Spleen (tissue), 11 donors: Measurements from ENCODE around the gene BRD4. TPM values are rescaled to one million over a fixed set of nuclear protein-coding genes. Genes with fewer than 3 reads are reported as not detected.
A peak's percentile ranks its signal among the peaks of the same experiment; 100 is the strongest.

Source experiments
- DNase-seq: peaks from one replicate; pipeline ENCODE4 v3.0.0-alpha.2; 2020
- H3K27ac ChIP-seq, 8 donors: fragments of 200-600 bp; sonication (generic) in 7 of 8; 1 replicate in 4 of 8; 2 replicates in 4 of 8; pipeline versions ENCODE4 v1.5.0 to v1.8.0; 2016 to 2021; ENCODE audit warnings: inconsistent platforms in 4 of 8, mild to moderate bottlenecking in 4 of 8, moderate library complexity in 1 of 8
- H3K27me3 ChIP-seq, 7 donors: fragments of 200-600 bp; sonication (generic) in 6 of 7; replicated peaks in 1 of 7; 1 replicate in 4 of 7; 2 replicates in 3 of 7; pipeline versions ENCODE4 v1.5.0 to v1.8.0; 2016 to 2021; ENCODE audit warnings: inconsistent platforms in 3 of 7, mild to moderate bottlenecking in 1 of 7
- H3K36me3 ChIP-seq, 6 donors: fragments of 200-600 bp; sonication (generic) in 5 of 6; 1 replicate in 4 of 6; 2 replicates in 2 of 6; pipeline versions ENCODE4 v1.5.0 to v1.8.0; 2016 to 2021; ENCODE audit warnings: inconsistent platforms in 2 of 6
- H3K4me1 ChIP-seq, 6 donors: fragments of 200-600 bp; sonication (generic) in 5 of 6; 1 replicate in 3 of 6; 2 replicates in 3 of 6; pipeline versions ENCODE4 v1.5.0 to v1.8.0; 2016 to 2021; ENCODE audit warnings: inconsistent platforms in 3 of 6
- H3K4me3 ChIP-seq, 8 donors: fragments of 200-600 bp; sonication (generic) in 7 of 8; 1 replicate in 4 of 8; 2 replicates in 4 of 8; pipeline versions ENCODE4 v1.5.0 to v1.8.0; 2016 to 2021; ENCODE audit warnings: inconsistent platforms in 4 of 8, mild to moderate bottlenecking in 4 of 8, moderate library complexity in 2 of 8
- H3K9me3 ChIP-seq, 8 donors: fragments of 200-600 bp; sonication (generic) in 7 of 8; 1 replicate in 4 of 8; 2 replicates in 4 of 8; pipeline versions ENCODE4 v1.5.0 to v1.8.0; 2016 to 2021; ENCODE audit warnings: inconsistent platforms in 4 of 8
- POLR2A ChIP-seq, 3 donors: fragments of 450-650 bp; IDR thresholded peaks; one replicate each; pipeline ENCODE4 v1.5.1; 2017; ENCODE audit warnings: antibody characterized with exemption in 3 of 3, mild to moderate bottlenecking in 1 of 3
- POLR2AphosphoS5 ChIP-seq, 3 donors: sonication (generic); formaldehyde crosslinking; IDR thresholded peaks; one replicate each; pipeline ENCODE4 v1.5.1; 2017; ENCODE audit warnings: antibody characterized with exemption in 3 of 3
- WGBS, 5 donors: extraction: QIAGEN DNeasy Blood & Tissue Kit in 3 of 5; methylation state at CpG; one replicate each; pipeline versions ENCODE4 v1.1.5 to v1.1.7; 2013 to 2018; 5-methylcytosine and 5-hydroxymethylcytosine counted together
- intact Hi-C: fragments of 100-400 bp; cut with DNase I; formaldehyde crosslinking; loops from one replicate; pipeline ENCODE4 v1.15.0; 2023; ENCODE audit warnings: low total_unique reads
- polyA plus RNA-seq, 3 donors: library from polyadenylated mRNA; stranded (reverse); fragments of 200-250 nt; gene quantifications; one replicate each; pipeline ENCODE4 v1.2.1, GENCODE V29; 2013
- total RNA-seq, 7 donors: library from RNA; depleted of rRNA in 3 of 7; stranded (reverse); fragments of >200 nt in 3 of 7; fragmentation: NEBNext Ultra II Directional in 4 of 7; extraction: Animal tissue kit (Norgen Biotek cat#: 25700) in 4 of 7; gene quantifications; one replicate each; pipeline versions ENCODE4 v1.1.0 to v1.2.1, GENCODE V29; 2016 to 2021
- TF ChIP-seq, protein P1 (sequence below), 11 experiments: fragments of 200-600 bp in 7 of 11; fragments of 450-650 bp in 4 of 11; sonication (generic) in 4 of 11; IDR thresholded peaks in 8 of 11; conservative IDR thresholded peaks in 3 of 11; 1 replicate in 7 of 11; 2 replicates in 4 of 11; pipeline versions ENCODE4 v1.4.0 to v1.8.0; 2016 to 2021; ENCODE audit warnings: antibody characterized with exemption in 11 of 11, inconsistent platforms in 4 of 11, mild to moderate bottlenecking in 1 of 11
- donor health status: healthy with polysubstance abuse.
- donor health status: DM: no; HTN: no; CAD: no; lungs with moderate emphysema.
- donor health status: DM: no; HTN: no; CAD: no.
- donor health status: Bipolar disorder and iron deficiency.
- donor health status: healthy.
- donor health status: DM: no; HTN: no; CAD: no.
- donor health status: DM: yes; HTN: yes; CAD: no.

Gene BRD4
- total and polyA plus RNA-seq, 10 donors, result 10.3 to 146 (median 68.0) TPM

DNA sequence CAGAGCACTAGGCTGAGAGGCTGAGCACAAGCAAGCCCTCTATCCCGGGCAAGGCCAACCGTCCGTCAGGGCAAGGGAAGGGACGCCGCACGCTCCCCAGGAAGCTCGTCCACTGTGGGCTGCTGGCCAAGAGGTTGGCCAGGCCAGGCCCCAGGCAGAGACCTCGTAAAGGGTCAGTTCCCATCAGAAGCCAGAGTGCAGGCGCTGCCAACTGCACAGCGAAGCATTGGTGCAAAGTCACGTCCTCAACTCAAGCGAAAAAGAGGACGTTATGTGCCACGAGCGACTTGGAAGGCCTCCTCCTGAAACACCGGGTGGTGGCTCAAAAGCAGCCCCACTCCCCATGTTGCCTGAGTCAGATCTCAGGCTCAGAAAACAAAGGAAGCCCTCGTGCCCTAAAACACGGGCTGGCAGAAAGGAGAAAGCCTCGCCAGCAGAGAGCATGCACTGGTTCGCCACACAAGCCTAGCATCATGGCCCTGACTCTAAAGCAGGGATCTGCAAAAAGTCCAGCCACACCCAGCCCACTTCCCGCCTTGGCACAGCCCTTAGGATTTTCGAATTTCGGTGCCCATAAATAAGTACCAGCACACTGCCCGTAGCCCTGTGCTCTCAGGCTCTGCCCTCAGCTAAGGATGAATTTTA lies 42.6 kb upstream of the BRD4 start:
- Histone ChIP-seq H3K9me3 (no peaks in the 10 kb centered on the region), H3K4me3 (peak overlapping the region in 1 of 8 donors; percentile 26), H3K4me1 (peaks cover 36 to 71% (median 53%) of the 10 kb centered on the region in 6 donors), H3K36me3 (peaks cover 2 to 60% (median 42%) of the 10 kb centered on the region in 6 donors), H3K27me3 (no peaks in the 10 kb centered on the region), H3K27ac (peak overlapping the region in 7 of 8 donors; percentile 32 to 76 (median 66))
- DNase-seq, result peak; percentile 85
- 56 to 75% (median 66%) methylated on average over 21 to 24 of the region's 24 CpGs for WGBS, 5 donors
- peak; percentile 84 to 93 (median 86) for TF ChIP-seq POLR2AphosphoS5 (IDR thresholded peaks at IDR 0.05)
- TF ChIP-seq POLR2A (IDR thresholded peaks at IDR 0.05), result no peak
- intact Hi-C loops, result loop anchor here (10.0 kb wide), 1 partner anchor 110 kb away; no protein-coding TSS in a partner anchor

DNA sequence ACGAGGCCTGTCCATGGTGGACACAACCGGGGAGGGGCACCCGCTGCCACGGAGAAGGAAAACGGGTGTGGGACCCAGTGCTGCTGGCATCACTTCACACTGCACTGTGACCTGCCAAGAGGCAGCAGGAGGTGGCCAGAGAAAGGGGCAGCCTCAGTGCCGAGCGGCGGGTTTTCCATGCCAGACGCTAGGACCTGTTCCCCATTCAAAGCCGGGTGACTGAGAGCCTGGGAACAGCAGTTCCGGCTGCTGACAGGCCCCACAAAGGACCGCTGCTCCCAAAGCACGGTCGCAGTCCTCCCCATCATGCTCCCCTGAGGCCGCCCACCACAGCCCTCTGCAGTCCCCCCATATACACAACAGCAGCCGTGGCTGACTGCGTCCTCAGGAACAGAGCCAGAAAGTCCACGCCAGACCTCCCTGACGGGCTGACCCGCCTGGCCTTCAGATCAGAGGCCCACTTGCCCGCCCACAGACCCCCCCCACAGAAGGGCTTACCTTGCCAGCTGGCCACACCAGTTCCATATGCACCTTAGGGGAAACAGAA lies 41.8 kb upstream of the BRD4 start:
- WGBS, 5 donors, result 49 to 88% (median 79%) methylated on average over 15 to 21 of the region's 21 CpGs

DNA sequence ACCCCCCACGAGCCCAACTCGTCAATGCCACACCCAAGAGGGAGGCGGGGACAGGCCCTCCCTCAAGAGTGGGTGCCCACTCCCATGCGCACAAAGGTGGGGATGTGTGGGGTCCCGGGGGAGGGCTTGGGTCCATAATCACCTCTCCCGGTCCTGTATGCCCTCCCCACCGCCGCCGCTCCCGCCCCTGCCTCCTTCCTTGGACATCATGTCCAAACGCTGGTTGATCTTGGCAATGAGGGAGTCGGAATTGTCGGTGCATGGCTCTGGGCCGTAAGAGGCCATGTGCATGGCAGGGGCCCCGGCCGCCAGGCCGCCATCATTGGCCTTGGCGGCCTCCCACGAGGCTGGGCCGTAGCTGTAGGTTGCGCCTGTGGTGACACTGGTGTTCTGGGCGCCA lies 41.3 kb upstream of the BRD4 start:
- intact Hi-C loops, result loop anchor here (10.0 kb wide), 1 partner anchor 109 kb away; no protein-coding TSS in a partner anchor
- Histone ChIP-seq H3K4me1 (peaks cover 36 to 71% (median 53%) of the 10 kb centered on the region in 6 donors), H3K27me3 (no peaks in the 10 kb centered on the region), H3K27ac (peak overlapping the region in 4 of 8 donors; percentile 32 to 72 (median 68)), H3K9me3 (no peaks in the 10 kb centered on the region), H3K4me3 (no peak overlapping the region), H3K36me3 (peaks cover 3 to 73% (median 54%) of the 10 kb centered on the region in 6 donors)
- peak; percentile 59 for DNase-seq
- TF ChIP-seq, protein P1, sequence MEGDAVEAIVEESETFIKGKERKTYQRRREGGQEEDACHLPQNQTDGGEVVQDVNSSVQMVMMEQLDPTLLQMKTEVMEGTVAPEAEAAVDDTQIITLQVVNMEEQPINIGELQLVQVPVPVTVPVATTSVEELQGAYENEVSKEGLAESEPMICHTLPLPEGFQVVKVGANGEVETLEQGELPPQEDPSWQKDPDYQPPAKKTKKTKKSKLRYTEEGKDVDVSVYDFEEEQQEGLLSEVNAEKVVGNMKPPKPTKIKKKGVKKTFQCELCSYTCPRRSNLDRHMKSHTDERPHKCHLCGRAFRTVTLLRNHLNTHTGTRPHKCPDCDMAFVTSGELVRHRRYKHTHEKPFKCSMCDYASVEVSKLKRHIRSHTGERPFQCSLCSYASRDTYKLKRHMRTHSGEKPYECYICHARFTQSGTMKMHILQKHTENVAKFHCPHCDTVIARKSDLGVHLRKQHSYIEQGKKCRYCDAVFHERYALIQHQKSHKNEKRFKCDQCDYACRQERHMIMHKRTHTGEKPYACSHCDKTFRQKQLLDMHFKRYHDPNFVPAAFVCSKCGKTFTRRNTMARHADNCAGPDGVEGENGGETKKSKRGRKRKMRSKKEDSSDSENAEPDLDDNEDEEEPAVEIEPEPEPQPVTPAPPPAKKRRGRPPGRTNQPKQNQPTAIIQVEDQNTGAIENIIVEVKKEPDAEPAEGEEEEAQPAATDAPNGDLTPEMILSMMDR (IDR thresholded peaks at IDR 0.05 in 8 of 11, conservative IDR thresholded peaks at IDR 0.05 in 3 of 11), result no peak
- TF ChIP-seq POLR2AphosphoS5 (IDR thresholded peaks at IDR 0.05) (peak in 1 of 3 donors; percentile 41), POLR2A (IDR thresholded peaks at IDR 0.05) (no peak)
- WGBS, 5 donors, result 90 to 95% (median 91%) methylated on average over 19 to 22 of the region's 22 CpGs

More for the DNA sequence above, 41.8 kb upstream of the BRD4 start:
- H3K9me3 ChIP-seq, result no peaks in the 10 kb centered on the region
- H3K4me3 ChIP-seq, result peak overlapping the region in 1 of 8 donors; percentile 26
- peaks cover 3 to 67% (median 49%) of the 10 kb centered on the region in 6 donors for H3K36me3 ChIP-seq
- TF ChIP-seq POLR2AphosphoS5 (IDR thresholded peaks at IDR 0.05), result peak in 1 of 3 donors; percentile 1
- TF ChIP-seq POLR2A (IDR thresholded peaks at IDR 0.05), result no peak
- TF ChIP-seq, protein P1 (IDR thresholded peaks at IDR 0.05 in 8 of 11, conservative IDR thresholded peaks at IDR 0.05 in 3 of 11), result no peak
- no peaks in the 10 kb centered on the region for H3K27me3 ChIP-seq
- peak overlapping the region in 6 of 8 donors; percentile 32 to 76 (median 68) for H3K27ac ChIP-seq
- intact Hi-C loops, result loop anchor here (10.0 kb wide), 1 partner anchor 109 kb away; no protein-coding TSS in a partner anchor
- H3K4me1 ChIP-seq, result peaks cover 36 to 71% (median 53%) of the 10 kb centered on the region in 6 donors
- DNase-seq, result peak; percentile 70

DNA sequence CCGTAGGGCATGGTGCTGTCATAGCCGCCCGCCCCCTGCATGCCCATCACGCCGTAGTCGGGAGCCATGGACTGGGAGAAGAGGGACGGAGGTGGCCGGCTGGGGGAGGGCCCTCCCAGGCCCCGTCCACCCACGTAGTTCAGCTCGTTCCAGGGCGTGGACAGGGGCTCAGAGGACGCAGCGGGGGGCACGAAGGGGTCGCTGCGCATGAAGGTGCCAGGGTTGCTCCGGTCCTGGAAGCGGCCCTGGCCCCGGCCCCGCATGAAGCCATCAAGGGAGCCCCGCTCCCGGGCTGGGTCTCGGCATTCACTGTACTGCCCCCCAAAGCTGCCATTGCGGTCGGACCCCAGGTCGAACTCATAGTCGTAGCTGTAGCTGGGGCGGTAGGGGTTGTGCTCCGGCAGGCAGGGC lies 40.6 kb upstream of the BRD4 start:
- Histone ChIP-seq H3K27me3 (no peaks in the 10 kb centered on the region), H3K9me3 (no peaks in the 10 kb centered on the region), H3K4me3 (no peak overlapping the region), H3K27ac (peak overlapping the region in 2 of 8 donors; percentile 66 to 71), H3K36me3 (peaks cover 10 to 80% (median 62%) of the 10 kb centered on the region in 6 donors), H3K4me1 (peaks cover 33 to 71% (median 50%) of the 10 kb centered on the region in 6 donors)
- 92 to 97% (median 94%) methylated on average over 23 to 30 of the region's 30 CpGs for WGBS, 5 donors
- DNase-seq, result peak; percentile 72
- intact Hi-C loops, result loop anchor here (10.0 kb wide), 1 partner anchor 108 kb away; no protein-coding TSS in a partner anchor
- TF ChIP-seq, protein P1 (IDR thresholded peaks at IDR 0.05 in 8 of 11, conservative IDR thresholded peaks at IDR 0.05 in 3 of 11), result no peak
- peak in 2 of 3 donors; percentile 40 to 46 for TF ChIP-seq POLR2AphosphoS5 (IDR thresholded peaks at IDR 0.05)
